Measurements from ENCODE around the gene PCYT1B. TPM values are rescaled to one million over a fixed set of nuclear protein-coding genes. Genes with fewer than 3 reads are reported as not detected.

Gene PCYT1B
- total RNA-seq, 4 donors from 2014 or later = 0.04 to 0.78 (median 0.20) TPM; not detected in 1

DNA sequence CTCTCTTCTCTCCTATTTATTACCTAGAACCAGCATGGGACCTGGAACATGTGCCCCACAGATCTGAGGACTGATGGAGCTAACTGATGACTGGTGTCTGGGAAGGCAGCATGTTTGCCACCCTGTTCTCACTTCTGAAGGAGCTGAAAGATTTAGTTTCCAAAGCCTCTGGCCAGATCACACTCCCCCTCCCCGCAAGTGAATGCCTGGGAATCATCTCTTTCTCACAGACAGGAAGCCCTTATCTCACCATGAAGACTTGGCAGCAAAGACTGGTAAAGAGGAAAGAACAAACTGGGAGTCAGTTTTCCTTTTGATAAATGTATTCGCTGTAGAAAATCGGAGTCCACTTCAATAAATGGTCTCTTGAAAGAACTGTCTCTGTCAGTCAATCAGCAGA is 21.0 kb upstream of the PCYT1B start:
- WGBS, 2 donors = 54 to 64% methylated on average over 3 of the region's 3 CpGs
- H3K4me3 ChIP-seq (ENCODE audit: low read depth, poor library complexity, severe bottlenecking) = no peak overlapping the region
- intact Hi-C loops (cut with DNase I; ENCODE audit: low total_unique reads) = no loop called here
- DNase-seq (ENCODE audit: low spot score in 2 of 2) = no peak
- no peak for TF ChIP-seq POLR2A (IDR thresholded peaks at IDR 0.05)
- TF ChIP-seq, protein P1, sequence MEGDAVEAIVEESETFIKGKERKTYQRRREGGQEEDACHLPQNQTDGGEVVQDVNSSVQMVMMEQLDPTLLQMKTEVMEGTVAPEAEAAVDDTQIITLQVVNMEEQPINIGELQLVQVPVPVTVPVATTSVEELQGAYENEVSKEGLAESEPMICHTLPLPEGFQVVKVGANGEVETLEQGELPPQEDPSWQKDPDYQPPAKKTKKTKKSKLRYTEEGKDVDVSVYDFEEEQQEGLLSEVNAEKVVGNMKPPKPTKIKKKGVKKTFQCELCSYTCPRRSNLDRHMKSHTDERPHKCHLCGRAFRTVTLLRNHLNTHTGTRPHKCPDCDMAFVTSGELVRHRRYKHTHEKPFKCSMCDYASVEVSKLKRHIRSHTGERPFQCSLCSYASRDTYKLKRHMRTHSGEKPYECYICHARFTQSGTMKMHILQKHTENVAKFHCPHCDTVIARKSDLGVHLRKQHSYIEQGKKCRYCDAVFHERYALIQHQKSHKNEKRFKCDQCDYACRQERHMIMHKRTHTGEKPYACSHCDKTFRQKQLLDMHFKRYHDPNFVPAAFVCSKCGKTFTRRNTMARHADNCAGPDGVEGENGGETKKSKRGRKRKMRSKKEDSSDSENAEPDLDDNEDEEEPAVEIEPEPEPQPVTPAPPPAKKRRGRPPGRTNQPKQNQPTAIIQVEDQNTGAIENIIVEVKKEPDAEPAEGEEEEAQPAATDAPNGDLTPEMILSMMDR (IDR thresholded peaks at IDR 0.05) = no peak

GRCh38 chrX:24662352-24662751 is 15.2 kb upstream of the PCYT1B start:
- H3K4me3 ChIP-seq (ENCODE audit: low read depth, poor library complexity, severe bottlenecking) = no peak overlapping the region
- WGBS, 2 donors = 72 to 83% methylated on average over 4 of the region's 4 CpGs
- intact Hi-C loops (cut with DNase I; ENCODE audit: low total_unique reads) = no loop called here
- DNase-seq (ENCODE audit: low spot score in 2 of 2) = no peak
- TF ChIP-seq, protein P1 (IDR thresholded peaks at IDR 0.05) = no peak
- TF ChIP-seq POLR2A (IDR thresholded peaks at IDR 0.05) = no peak

DNA sequence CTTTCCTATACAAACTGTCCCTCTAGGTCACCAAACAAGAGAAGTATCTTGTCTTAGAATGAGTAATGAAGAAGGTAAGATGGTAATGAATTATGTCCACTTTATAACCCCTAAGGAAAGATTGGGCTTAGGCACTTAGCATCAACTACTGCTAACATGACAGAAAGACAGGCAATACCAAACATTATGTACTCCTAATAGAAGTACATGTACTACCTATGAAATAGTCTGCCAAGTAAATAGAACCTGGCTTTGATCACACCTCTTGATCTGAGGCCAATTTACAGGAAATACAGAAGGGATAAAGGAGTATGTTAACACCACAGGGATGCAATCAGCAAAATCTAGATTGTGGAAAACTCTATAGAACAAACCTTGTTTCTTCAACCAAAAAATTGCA is 14.1 kb upstream of the PCYT1B start:
- no peak for DNase-seq (ENCODE audit: low spot score in 2 of 2)
- intact Hi-C loops (cut with DNase I; ENCODE audit: low total_unique reads) = no loop called here
- no peak for TF ChIP-seq POLR2A (IDR thresholded peaks at IDR 0.05)
- TF ChIP-seq, protein P1 (IDR thresholded peaks at IDR 0.05) = no peak
- H3K4me3 ChIP-seq (ENCODE audit: low read depth, poor library complexity, severe bottlenecking) = no peak overlapping the region

- 65 to 78% methylated on average over 3 of the region's 3 CpGs for WGBS, 2 donors
- intact Hi-C loops (cut with DNase I; ENCODE audit: low total_unique reads) = no loop called here
- DNase-seq (ENCODE audit: low spot score in 2 of 2) = no peak
- TF ChIP-seq, protein P1 (IDR thresholded peaks at IDR 0.05) = no peak
- TF ChIP-seq POLR2A (IDR thresholded peaks at IDR 0.05) = no peak
- H3K4me3 ChIP-seq (ENCODE audit: low read depth, poor library complexity, severe bottlenecking) = no peak overlapping the region
Observed at GRCh38 chrX:24659646-24660045, 12.5 kb upstream of the PCYT1B start.

- intact Hi-C loops (cut with DNase I; ENCODE audit: low total_unique reads) = no loop called here
Observed at GRCh38 chrX:24659106-24659505, 12.0 kb upstream of the PCYT1B start.

DNA sequence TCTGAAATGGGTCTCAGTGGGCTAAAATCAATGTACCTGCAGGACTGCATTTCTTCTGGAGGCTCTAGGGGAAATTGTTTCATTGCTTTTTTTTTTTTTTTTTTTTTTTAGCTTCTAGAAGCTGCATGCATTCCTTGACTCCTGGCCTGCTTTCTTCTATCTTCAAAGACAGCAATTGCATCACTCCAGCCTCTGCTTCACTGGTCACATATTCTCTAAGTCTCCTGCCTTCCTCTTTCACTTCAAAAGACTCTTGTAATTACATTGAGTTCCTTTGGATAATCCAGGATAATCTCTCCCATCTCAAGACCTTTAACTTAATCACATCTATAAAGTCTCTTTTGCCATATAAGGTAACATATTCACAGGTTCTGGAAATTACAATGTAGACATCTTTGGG is 11.3 kb upstream of the PCYT1B start:
- H3K4me3 ChIP-seq (ENCODE audit: low read depth, poor library complexity, severe bottlenecking) = no peak overlapping the region
- TF ChIP-seq, protein P1 (IDR thresholded peaks at IDR 0.05) = no peak
- no peak for TF ChIP-seq POLR2A (IDR thresholded peaks at IDR 0.05)
- DNase-seq (ENCODE audit: low spot score in 2 of 2) = no peak
- intact Hi-C loops (cut with DNase I; ENCODE audit: low total_unique reads) = no loop called here

More at GRCh38 chrX:24659106-24659505, 12.0 kb upstream of the PCYT1B start:
- H3K4me3 ChIP-seq (ENCODE audit: low read depth, poor library complexity, severe bottlenecking) = no peak overlapping the region
- TF ChIP-seq POLR2A (IDR thresholded peaks at IDR 0.05) = no peak
- TF ChIP-seq, protein P1 (IDR thresholded peaks at IDR 0.05) = no peak
- DNase-seq (ENCODE audit: low spot score in 2 of 2) = no peak
- WGBS, 2 donors = 48 to 83% methylated on average over 1 of the region's 1 CpG

Data from lower leg skin (tissue), 4 donors.